A549 (cell line): Measurements from ENCODE around the gene SLC35B2. TPM values are rescaled to one million over a fixed set of nuclear protein-coding genes. Genes with fewer than 3 reads are reported as not detected.

Source experiments
- ATAC-seq, 2 experiments: fragments of 200-7000 bp in 1 of 2; fragments of >200 bp in 1 of 2; cut with Nextera tagmentation in 1 of 2; cut with Tn5 transposase in 1 of 2; 3 replicates each; pipeline versions ENCODE4 v1.8.0 to v1.9.1; 2018 to 2020; ENCODE audit warnings: mild to moderate bottlenecking in 1 of 2, moderate library complexity in 1 of 2
- CTCF ChIA-PET: fragments of 300-600 bp; sonication (Branson Sonifier 250); formaldehyde crosslinking; extraction: SDS; loops from one replicate; lab custom pipeline; 2021; ENCODE audit warnings: antibody characterized with exemption, inconsistent platforms; lab: Yijun Ruan, JAX
- POLR2A ChIA-PET: fragments of 350-600 bp; formaldehyde crosslinking; extraction: SDS; loops from one replicate; lab custom pipeline; 2021; ENCODE audit warnings: antibody characterized with exemption, inconsistent platforms; lab: Yijun Ruan, JAX
- DNase-seq, 2 experiments: peaks; one replicate each; pipeline versions ENCODE4 v3.0.0 to v3.0.0-alpha.2; 2011 to 2016; ENCODE audit warnings: low read depth in 1 of 2, low spot score in 1 of 2
- FAIRE-seq: peaks from 2 replicates; lab custom pipeline; 2011; peaks lifted over from hg19 to GRCh38; lab: Jason Lieb, UNC
- H3K27ac ChIP-seq, 2 experiments: fragments of >200 bp; sonication (Bioruptor Twin); formaldehyde crosslinking; 3 replicates each; pipeline ENCODE4 v1.5.1; 2016 to 2017
- H3K4me1 ChIP-seq: fragments of >200 bp; sonication (Bioruptor Twin); formaldehyde crosslinking; 3 replicates; pipeline ENCODE4 v1.6.1; 2016
- H3K4me2 ChIP-seq: fragments of >200 bp; sonication (Bioruptor Twin); formaldehyde crosslinking; 3 replicates; pipeline ENCODE4 v1.6.1; 2016
- H3K4me3 ChIP-seq: fragments of >200 bp; sonication (Bioruptor Twin); formaldehyde crosslinking; 3 replicates; pipeline ENCODE4 v1.5.1; 2016
- H3K9me3 ChIP-seq: fragments of >200 bp; sonication (Bioruptor Twin); formaldehyde crosslinking; 3 replicates; pipeline ENCODE4 v1.6.1; 2016
- CEBPB ChIP-seq, 2 experiments: fragments of >200 bp in 1 of 2; sonication (Bioruptor Twin) in 1 of 2; formaldehyde crosslinking in 1 of 2; IDR thresholded peaks; 2 replicates each; pipeline ENCODE4 v1.6.1; 2012 to 2016
- E2F6 ChIP-seq: IDR thresholded peaks from 2 replicates; pipeline ENCODE4 v1.6.1; 2012; ENCODE audit warnings: low read depth, borderline replicate concordance
- ELK1 ChIP-seq: fragments of 150-350 bp; IDR thresholded peaks from 2 replicates; pipeline ENCODE4 v1.6.1; 2014; ENCODE audit warnings: low read depth, mild to moderate bottlenecking, low read length
- EP300 ChIP-seq, 2 experiments: fragments of >200 bp; sonication (Bioruptor Twin); formaldehyde crosslinking; IDR thresholded peaks; 2 replicates in 1 of 2; 3 replicates in 1 of 2; pipeline ENCODE4 v1.6.1; 2016 to 2017
- ESRRA ChIP-seq: fragments of 150-350 bp; IDR thresholded peaks from 2 replicates; pipeline ENCODE4 v1.6.1; 2014; ENCODE audit warnings: mild to moderate bottlenecking, low read length, borderline replicate concordance
- FOSL2 ChIP-seq, 2 experiments: fragments of 450-650 bp in 1 of 2; fragments of >200 bp in 1 of 2; sonication (Bioruptor Twin) in 1 of 2; formaldehyde crosslinking; IDR thresholded peaks; 2 replicates each; pipeline versions ENCODE4 v1.5.0 to v1.6.1; 2016 to 2020; ENCODE audit warnings: mild to moderate bottlenecking in 1 of 2, moderate library complexity in 1 of 2
- FOXS1 ChIP-seq: fragments of 250-450 bp; sonication (Bioruptor Pico); IDR thresholded peaks from 2 replicates; pipeline ENCODE4 v1.5.0; 2020; ENCODE audit warnings: mild to moderate bottlenecking, moderate library complexity
- HDAC2 ChIP-seq: fragments of 200-600 bp; sonication (generic); IDR thresholded peaks from 2 replicates; pipeline ENCODE4 v1.6.1; 2016
- HOXB13 ChIP-seq: fragments of 250-450 bp; sonication (Bioruptor Pico); IDR thresholded peaks from 2 replicates; pipeline ENCODE4 v1.5.0; 2020; ENCODE audit warnings: low read depth, mild to moderate bottlenecking, moderate library complexity
- JUN ChIP-seq, 2 experiments: fragments of >200 bp; sonication (Bioruptor Twin); formaldehyde crosslinking; IDR thresholded peaks; 2 replicates in 1 of 2; 3 replicates in 1 of 2; pipeline ENCODE4 v1.6.1; 2016 to 2017
- JUNB ChIP-seq: fragments of >200 bp; sonication (Bioruptor Twin); formaldehyde crosslinking; IDR thresholded peaks from 2 replicates; pipeline ENCODE4 v1.6.1; 2016
- KDM1A ChIP-seq: fragments of 200-600 bp; sonication (generic); IDR thresholded peaks from 2 replicates; pipeline ENCODE4 v1.6.1; 2016; ENCODE audit warnings: low read depth, mild to moderate bottlenecking
- MAFK ChIP-seq: fragments of 450-650 bp; IDR thresholded peaks from 2 replicates; pipeline ENCODE4 v1.6.1; 2014; ENCODE audit not compliant: partially characterized antibody
- MAZ ChIP-seq: fragments of 150-350 bp; IDR thresholded peaks from 2 replicates; pipeline ENCODE4 v1.6.1; 2014; ENCODE audit warnings: antibody characterized with exemption, low read depth, low read length, borderline replicate concordance
- NPAS2 ChIP-seq: fragments of 250-450 bp; sonication (Bioruptor Pico); IDR thresholded peaks from 2 replicates; pipeline ENCODE4 v1.8.0; 2022; ENCODE audit warnings: mild to moderate bottlenecking, moderate library complexity, borderline replicate concordance
- NR3C1 ChIP-seq: fragments of >200 bp; sonication (Bioruptor Twin); formaldehyde crosslinking; IDR thresholded peaks from 3 replicates; pipeline ENCODE4 v1.6.1; 2017
- PBX3 ChIP-seq: IDR thresholded peaks from 2 replicates; pipeline ENCODE4 v1.6.1; 2012
- PHF8 ChIP-seq: fragments of 200-600 bp; sonication (generic); IDR thresholded peaks from 2 replicates; pipeline ENCODE4 v1.6.1; 2016; ENCODE audit warnings: low read depth, mild to moderate bottlenecking, antibody characterized with exemption, moderate library complexity, borderline replicate concordance
- RAD21 ChIP-seq, 2 experiments: fragments of >200 bp in 1 of 2; sonication (Bioruptor Twin) in 1 of 2; formaldehyde crosslinking in 1 of 2; IDR thresholded peaks in 1 of 2; conservative IDR thresholded peaks in 1 of 2; 2 replicates in 1 of 2; 3 replicates in 1 of 2; pipeline ENCODE4 v1.6.1; 2012 to 2018; ENCODE audit warnings: inconsistent platforms in 1 of 2
- RCOR1 ChIP-seq: fragments of 150-350 bp; IDR thresholded peaks from 2 replicates; pipeline ENCODE4 v1.6.1; 2014; ENCODE audit warnings: antibody characterized with exemption, low read length, low read depth
- TFCP2L1 ChIP-seq: fragments of 250-450 bp; sonication (Bioruptor Pico); IDR thresholded peaks from 2 replicates; pipeline ENCODE4 v1.5.0; 2021; ENCODE audit warnings: mild to moderate bottlenecking
- ZFP36 ChIP-seq: fragments of 450-650 bp; IDR thresholded peaks from 2 replicates; pipeline ENCODE4 v1.6.1; 2014; ENCODE audit warnings: borderline replicate concordance; ENCODE audit not compliant: partially characterized antibody
- ZNF302 ChIP-seq: fragments of 250-450 bp; sonication (Bioruptor Pico); IDR thresholded peaks from 2 replicates; pipeline ENCODE4 v1.9.0; 2021; ENCODE audit warnings: inconsistent platforms, mild to moderate bottlenecking, moderate library complexity
- WGBS: methylation state at CpG from one replicate; pipeline ENCODE4 v1.1.6; 2017; ENCODE audit errors: missing lambda C conversion rate; 5-methylcytosine and 5-hydroxymethylcytosine counted together
- polyA plus RNA-seq, 4 experiments: library from polyadenylated mRNA; depleted of rRNA in 3 of 4; stranded (reverse); fragments of >200 nt; fragmentation: RNase III in 1 of 4; extraction: RNeasy Plus Mini Kit Qiagen cat#74134 plus additional on column Dnase treatment in 1 of 4; gene quantifications; 2 replicates in 3 of 4; 3 replicates in 1 of 4; pipeline ENCODE4 v1.2.3, GENCODE V29; 2011 to 2017
- TF ChIP-seq, protein P1 (sequence below): IDR thresholded peaks from 2 replicates; pipeline ENCODE4 v1.6.1; 2012
- TF ChIP-seq, protein P2 (sequence below): fragments of >200 bp; sonication (Bioruptor Twin); formaldehyde crosslinking; IDR thresholded peaks from 2 replicates; pipeline ENCODE4 v1.6.1; 2016
- TF ChIP-seq, protein P3 (sequence below): fragments of 250-450 bp; sonication (Bioruptor Pico); IDR thresholded peaks from 2 replicates; pipeline ENCODE4 v1.5.0; 2021; ENCODE audit warnings: mild to moderate bottlenecking, moderate library complexity, borderline replicate concordance
- TF ChIP-seq, protein P4 (sequence below): fragments of 200-600 bp; sonication (generic); IDR thresholded peaks from 2 replicates; pipeline ENCODE4 v1.6.1; 2016; ENCODE audit warnings: antibody characterized with exemption, mild to moderate bottlenecking, moderate library complexity

Gene SLC35B2
- polyA plus RNA-seq, 2 of the 4 experiments (the other 2 are of a cell fraction) = 44.5 to 45.6 TPM

DNA sequence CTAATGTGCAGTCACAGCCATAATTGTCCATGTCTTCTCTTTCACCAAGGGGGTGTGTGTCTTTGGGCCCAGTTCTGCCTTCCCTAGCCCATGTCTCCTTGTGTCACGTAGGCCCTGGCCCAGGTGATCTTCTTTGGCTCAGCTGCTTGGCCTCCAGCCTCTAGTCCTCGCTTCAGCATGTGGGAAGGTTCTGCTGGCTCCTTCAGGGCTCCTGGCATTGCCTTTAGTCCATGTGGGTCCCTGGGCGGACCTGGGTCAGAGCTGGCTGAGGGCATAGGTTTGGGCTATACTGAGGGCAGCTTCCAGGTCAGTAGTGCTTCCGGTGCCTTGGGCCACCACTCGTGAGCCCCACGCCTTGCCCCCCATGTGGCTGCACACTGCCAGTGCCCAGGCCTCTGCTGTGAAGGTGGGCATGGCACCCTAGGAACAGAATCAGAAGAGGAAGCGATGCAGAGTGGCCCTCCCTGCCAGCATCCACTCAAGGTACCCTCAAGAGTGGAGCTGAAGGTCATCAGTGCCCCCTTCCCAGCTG lies 43.0 kb upstream of the SLC35B2 start:
- no peak overlapping the region for H3K4me2 ChIP-seq
- CTCF ChIA-PET = interaction anchor here (0.9 to 6.1 kb wide), 3 partner anchors 12 to 38 kb away, joined by 3 to 44 read pairs (median 8); partner anchors contain the start of genes AARS2 and TMEM151B
- FAIRE-seq (no peak), DNase-seq (no peak), ATAC-seq (no peak)
- no peaks in the 10 kb centered on the region for H3K4me1 ChIP-seq
- H3K4me3 ChIP-seq = no peak overlapping the region
- WGBS = 72% methylated on average over 5 of the region's 7 CpGs
- TF ChIP-seq MAFK = no peak
- no peak for TF ChIP-seq EP300 (IDR thresholded peaks at IDR 0.05)
- TF ChIP-seq, protein P1, sequence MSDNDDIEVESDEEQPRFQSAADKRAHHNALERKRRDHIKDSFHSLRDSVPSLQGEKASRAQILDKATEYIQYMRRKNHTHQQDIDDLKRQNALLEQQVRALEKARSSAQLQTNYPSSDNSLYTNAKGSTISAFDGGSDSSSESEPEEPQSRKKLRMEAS = no peak
- no peak for TF ChIP-seq CEBPB (IDR thresholded peaks at IDR 0.05)
- no peak for TF ChIP-seq JUNB
- TF ChIP-seq NR3C1 = no peak
- TF ChIP-seq KDM1A = no peak
- no peak for TF ChIP-seq ELK1
- no peak for TF ChIP-seq PBX3
- no peak for TF ChIP-seq TFCP2L1 (CRISPR knock-in tag)
- no peak for TF ChIP-seq PHF8
- no peak for TF ChIP-seq FOXS1 (CRISPR knock-in tag)
- no peak for TF ChIP-seq ZFP36
- no peak for TF ChIP-seq JUN (IDR thresholded peaks at IDR 0.05)
- TF ChIP-seq NPAS2 = no peak
- TF ChIP-seq, protein P2, sequence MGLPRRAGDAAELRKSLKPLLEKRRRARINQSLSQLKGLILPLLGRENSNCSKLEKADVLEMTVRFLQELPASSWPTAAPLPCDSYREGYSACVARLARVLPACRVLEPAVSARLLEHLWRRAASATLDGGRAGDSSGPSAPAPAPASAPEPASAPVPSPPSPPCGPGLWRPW = no peak
- no peaks in the 10 kb centered on the region for H3K9me3 ChIP-seq
- no peak overlapping the region for H3K27ac ChIP-seq
- POLR2A ChIA-PET = no interaction called here

DNA sequence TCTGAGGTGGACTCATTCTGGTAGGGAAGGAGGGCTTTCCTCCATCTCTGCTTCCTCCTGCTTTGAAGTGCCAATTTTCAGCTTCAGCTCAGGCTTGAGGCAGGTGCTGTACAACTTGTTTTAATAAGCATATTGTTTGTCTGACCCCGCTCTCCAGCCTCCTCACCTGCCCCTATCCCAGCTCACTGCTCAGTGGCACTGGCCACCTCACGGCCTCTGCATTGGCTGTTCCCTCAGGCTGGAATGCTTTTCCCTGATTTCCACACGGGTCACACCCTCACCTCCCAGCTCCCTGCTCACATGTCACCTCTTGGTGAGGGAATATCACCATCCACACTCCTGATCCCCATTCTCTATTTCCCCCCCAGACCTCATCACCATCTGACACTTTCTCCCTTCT lies 41.5 kb upstream of the SLC35B2 start:
- ATAC-seq (no peak), FAIRE-seq (no peak)
- WGBS = 79% methylated on average over 3 of the region's 3 CpGs
- TF ChIP-seq KDM1A (no peak), FOSL2 (IDR thresholded peaks at IDR 0.05) (no peak), FOSL2 (CRISPR knock-in tag; IDR thresholded peaks at IDR 0.05) (no peak), ELK1 (no peak), MAZ (no peak), HOXB13 (no peak), ESRRA (no peak), ZNF302 (no peak), RCOR1 (no peak), RAD21 (conservative IDR thresholded peaks at IDR 0.05 in 1 of 2, IDR thresholded peaks at IDR 0.05 in 1 of 2) (no peak), TFCP2L1 (CRISPR knock-in tag) (no peak), HDAC2 (no peak), NR3C1 (no peak), E2F6 (no peak)
- TF ChIP-seq, protein P3, sequence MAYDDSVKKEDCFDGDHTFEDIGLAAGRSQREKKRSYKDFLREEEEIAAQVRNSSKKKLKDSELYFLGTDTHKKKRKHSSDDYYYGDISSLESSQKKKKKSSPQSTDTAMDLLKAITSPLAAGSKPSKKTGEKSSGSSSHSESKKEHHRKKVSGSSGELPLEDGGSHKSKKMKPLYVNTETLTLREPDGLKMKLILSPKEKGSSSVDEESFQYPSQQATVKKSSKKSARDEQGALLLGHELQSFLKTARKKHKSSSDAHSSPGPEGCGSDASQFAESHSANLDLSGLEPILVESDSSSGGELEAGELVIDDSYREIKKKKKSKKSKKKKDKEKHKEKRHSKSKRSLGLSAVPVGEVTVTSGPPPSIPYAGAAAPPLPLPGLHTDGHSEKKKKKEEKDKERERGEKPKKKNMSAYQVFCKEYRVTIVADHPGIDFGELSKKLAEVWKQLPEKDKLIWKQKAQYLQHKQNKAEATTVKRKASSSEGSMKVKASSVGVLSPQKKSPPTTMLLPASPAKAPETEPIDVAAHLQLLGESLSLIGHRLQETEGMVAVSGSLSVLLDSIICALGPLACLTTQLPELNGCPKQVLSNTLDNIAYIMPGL = no peak
- TF ChIP-seq, protein P4, sequence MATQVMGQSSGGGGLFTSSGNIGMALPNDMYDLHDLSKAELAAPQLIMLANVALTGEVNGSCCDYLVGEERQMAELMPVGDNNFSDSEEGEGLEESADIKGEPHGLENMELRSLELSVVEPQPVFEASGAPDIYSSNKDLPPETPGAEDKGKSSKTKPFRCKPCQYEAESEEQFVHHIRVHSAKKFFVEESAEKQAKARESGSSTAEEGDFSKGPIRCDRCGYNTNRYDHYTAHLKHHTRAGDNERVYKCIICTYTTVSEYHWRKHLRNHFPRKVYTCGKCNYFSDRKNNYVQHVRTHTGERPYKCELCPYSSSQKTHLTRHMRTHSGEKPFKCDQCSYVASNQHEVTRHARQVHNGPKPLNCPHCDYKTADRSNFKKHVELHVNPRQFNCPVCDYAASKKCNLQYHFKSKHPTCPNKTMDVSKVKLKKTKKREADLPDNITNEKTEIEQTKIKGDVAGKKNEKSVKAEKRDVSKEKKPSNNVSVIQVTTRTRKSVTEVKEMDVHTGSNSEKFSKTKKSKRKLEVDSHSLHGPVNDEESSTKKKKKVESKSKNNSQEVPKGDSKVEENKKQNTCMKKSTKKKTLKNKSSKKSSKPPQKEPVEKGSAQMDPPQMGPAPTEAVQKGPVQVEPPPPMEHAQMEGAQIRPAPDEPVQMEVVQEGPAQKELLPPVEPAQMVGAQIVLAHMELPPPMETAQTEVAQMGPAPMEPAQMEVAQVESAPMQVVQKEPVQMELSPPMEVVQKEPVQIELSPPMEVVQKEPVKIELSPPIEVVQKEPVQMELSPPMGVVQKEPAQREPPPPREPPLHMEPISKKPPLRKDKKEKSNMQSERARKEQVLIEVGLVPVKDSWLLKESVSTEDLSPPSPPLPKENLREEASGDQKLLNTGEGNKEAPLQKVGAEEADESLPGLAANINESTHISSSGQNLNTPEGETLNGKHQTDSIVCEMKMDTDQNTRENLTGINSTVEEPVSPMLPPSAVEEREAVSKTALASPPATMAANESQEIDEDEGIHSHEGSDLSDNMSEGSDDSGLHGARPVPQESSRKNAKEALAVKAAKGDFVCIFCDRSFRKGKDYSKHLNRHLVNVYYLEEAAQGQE = no peak

More for the DNA sequence above, 41.5 kb upstream of the SLC35B2 start:
- no peaks in the 10 kb centered on the region for H3K4me1 ChIP-seq
- H3K9me3 ChIP-seq = no peaks in the 10 kb centered on the region
- CTCF ChIA-PET = interaction anchor here (0.9 to 4.3 kb wide), 4 partner anchors 14 to 39 kb away, joined by 3 to 19 read pairs (median 8); partner anchors contain the start of gene AARS2
- no peak for DNase-seq
- no peak overlapping the region for H3K4me2 ChIP-seq
- no peak overlapping the region for H3K4me3 ChIP-seq
- H3K27ac ChIP-seq = no peak overlapping the region
- POLR2A ChIA-PET = no interaction called here
